ENCODE measurements around the gene LRMDA. TPM values are rescaled to one million over a fixed set of nuclear protein-coding genes. Genes with fewer than 3 reads are reported as not detected.
"Not testable (repeated sequence)": the region's sequence is repeated elsewhere in the genome, so short reads cannot be mapped to it uniquely, and the experiment has no call there.

The LRMDA gene
- total RNA-seq, 1 experiment from 2014 or later: 4.8 TPM

DNA sequence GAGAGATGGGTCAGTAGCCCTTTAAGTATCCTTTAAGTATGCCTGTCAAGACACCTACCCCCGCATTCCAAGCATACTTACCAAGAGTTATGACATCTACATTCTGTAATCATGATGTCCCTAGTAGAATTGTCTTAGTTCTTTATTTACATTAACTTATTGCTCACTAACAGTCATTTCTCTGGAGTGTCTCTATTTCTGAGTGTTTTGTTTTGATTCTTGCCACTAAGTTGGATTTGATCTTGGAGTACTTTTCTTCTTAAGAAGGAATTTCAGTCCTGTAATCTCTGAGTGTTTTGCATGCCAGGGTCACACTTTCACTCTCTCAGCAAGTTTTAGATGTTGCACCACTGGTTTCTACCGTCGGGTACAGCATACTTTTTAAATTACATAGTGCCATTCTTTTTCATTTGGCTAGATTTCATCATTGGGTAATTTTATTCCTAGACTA lies 1152.3 kb downstream of the LRMDA start:
- Histone ChIP-seq H3K36me3 (ENCODE audit: control insufficient read depth in 1 of 2, insufficient read depth in 2 of 2, low read length in 2 of 2) (no peaks in the 10 kb centered on the region), H3K9me2 (ENCODE audit: insufficient read depth) (no peaks in the 10 kb centered on the region), H3K79me2 (ENCODE audit: insufficient read depth, low read length) (no peaks in the 10 kb centered on the region), H2AFZ (ENCODE audit: low read depth, low read length, poor library complexity, severe bottlenecking) (no peak overlapping the region), H3K9ac (ENCODE audit: low read length) (no peak overlapping the region), H3K4me1 (ENCODE audit: control insufficient read depth in 1 of 2, insufficient read depth in 2 of 2, low read length in 2 of 2) (no peaks in the 10 kb centered on the region), H3K27me3 (ENCODE audit: insufficient read depth, low read length) (no peaks in the 10 kb centered on the region), H3K9me3 (ENCODE audit: control insufficient read depth in 1 of 2, insufficient read depth in 1 of 2, low read depth in 1 of 2, low read length in 2 of 2) (no peaks in the 10 kb centered on the region), H3K4me2 (ENCODE audit: low read length) (no peak overlapping the region), H3K27ac (ENCODE audit: low read depth, low read length) (no peak overlapping the region), H4K20me1 (ENCODE audit: insufficient read depth) (no peaks in the 10 kb centered on the region), H3K4me3 (replicated peaks in 1 of 2; ENCODE audit: low read depth in 1 of 2, low read length in 2 of 2) (no peak overlapping the region)
- ATAC-seq (no peak), DNase-seq (ENCODE audit: low read depth, low spot score) (no peak)
- intact Hi-C loops (cut with micrococcal nuclease): no loop called here
- POLR2A ChIA-PET: no interaction called here
- TF ChIP-seq EZH2 (IDR thresholded peaks at IDR 0.05) (no peak), SIN3A (IDR thresholded peaks at IDR 0.05; ENCODE audit: low read depth) (no peak), EGR1 (IDR thresholded peaks at IDR 0.05; ENCODE audit: low read depth) (no peak), POLR2AphosphoS5 (IDR thresholded peaks at IDR 0.05; ENCODE audit: low read depth, low read length) (no peak), ZFX (IDR thresholded peaks at IDR 0.05) (no peak), FOSL1 (IDR thresholded peaks at IDR 0.05; ENCODE audit: low read depth) (no peak), CBX3 (IDR thresholded peaks at IDR 0.05; ENCODE audit: low read depth) (no peak), YY1 (IDR thresholded peaks at IDR 0.05; ENCODE audit: extremely low read depth, insufficient replicate concordance, low read depth, low read length) (no peak), ZNF274 (IDR thresholded peaks at IDR 0.05; ENCODE audit: low read depth, low read length) (no peak), ELF1 (IDR thresholded peaks at IDR 0.05; ENCODE audit: borderline replicate concordance, low read depth) (no peak), RAD21 (IDR thresholded peaks at IDR 0.05; ENCODE audit: low read depth) (no peak)
- TF ChIP-seq, protein P1, sequence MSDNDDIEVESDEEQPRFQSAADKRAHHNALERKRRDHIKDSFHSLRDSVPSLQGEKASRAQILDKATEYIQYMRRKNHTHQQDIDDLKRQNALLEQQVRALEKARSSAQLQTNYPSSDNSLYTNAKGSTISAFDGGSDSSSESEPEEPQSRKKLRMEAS (IDR thresholded peaks at IDR 0.05): no peak
- TF ChIP-seq, protein P2, sequence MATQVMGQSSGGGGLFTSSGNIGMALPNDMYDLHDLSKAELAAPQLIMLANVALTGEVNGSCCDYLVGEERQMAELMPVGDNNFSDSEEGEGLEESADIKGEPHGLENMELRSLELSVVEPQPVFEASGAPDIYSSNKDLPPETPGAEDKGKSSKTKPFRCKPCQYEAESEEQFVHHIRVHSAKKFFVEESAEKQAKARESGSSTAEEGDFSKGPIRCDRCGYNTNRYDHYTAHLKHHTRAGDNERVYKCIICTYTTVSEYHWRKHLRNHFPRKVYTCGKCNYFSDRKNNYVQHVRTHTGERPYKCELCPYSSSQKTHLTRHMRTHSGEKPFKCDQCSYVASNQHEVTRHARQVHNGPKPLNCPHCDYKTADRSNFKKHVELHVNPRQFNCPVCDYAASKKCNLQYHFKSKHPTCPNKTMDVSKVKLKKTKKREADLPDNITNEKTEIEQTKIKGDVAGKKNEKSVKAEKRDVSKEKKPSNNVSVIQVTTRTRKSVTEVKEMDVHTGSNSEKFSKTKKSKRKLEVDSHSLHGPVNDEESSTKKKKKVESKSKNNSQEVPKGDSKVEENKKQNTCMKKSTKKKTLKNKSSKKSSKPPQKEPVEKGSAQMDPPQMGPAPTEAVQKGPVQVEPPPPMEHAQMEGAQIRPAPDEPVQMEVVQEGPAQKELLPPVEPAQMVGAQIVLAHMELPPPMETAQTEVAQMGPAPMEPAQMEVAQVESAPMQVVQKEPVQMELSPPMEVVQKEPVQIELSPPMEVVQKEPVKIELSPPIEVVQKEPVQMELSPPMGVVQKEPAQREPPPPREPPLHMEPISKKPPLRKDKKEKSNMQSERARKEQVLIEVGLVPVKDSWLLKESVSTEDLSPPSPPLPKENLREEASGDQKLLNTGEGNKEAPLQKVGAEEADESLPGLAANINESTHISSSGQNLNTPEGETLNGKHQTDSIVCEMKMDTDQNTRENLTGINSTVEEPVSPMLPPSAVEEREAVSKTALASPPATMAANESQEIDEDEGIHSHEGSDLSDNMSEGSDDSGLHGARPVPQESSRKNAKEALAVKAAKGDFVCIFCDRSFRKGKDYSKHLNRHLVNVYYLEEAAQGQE (IDR thresholded peaks at IDR 0.05; ENCODE audit: low read depth): no peak
- TF ChIP-seq, protein P3, sequence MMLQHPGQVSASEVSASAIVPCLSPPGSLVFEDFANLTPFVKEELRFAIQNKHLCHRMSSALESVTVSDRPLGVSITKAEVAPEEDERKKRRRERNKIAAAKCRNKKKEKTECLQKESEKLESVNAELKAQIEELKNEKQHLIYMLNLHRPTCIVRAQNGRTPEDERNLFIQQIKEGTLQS (IDR thresholded peaks at IDR 0.05): no peak
- BruUV-seq (replicated peaks): no TSS peak
- RAD21 ChIA-PET (ENCODE audit: low non-redundant PET in 1 of 2, low total read pairs in 2 of 2, uncharacterized antibody in 2 of 2, unreplicated experiment in 2 of 2): no interaction called here
- CTCF ChIA-PET: no interaction called here

DNA sequence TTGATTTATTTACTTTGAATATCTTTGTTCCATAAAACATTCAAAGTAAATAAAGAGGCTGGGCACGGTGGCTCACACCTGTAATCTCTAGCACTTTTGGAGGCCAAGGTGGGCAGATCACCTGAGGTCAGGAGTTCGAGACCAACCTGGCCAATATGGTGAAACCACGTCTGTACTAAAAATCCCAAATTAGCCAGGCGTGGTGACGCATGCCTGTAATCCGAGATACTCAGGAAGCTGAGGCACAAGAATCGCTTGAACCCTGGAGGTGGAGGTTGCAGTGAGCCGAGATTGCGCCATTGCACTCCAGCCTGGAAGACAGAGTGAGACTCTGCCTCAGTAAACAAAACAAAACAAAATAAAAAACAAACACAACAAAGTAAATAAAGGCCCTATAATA lies 1153.0 kb downstream of the LRMDA start:
- intact Hi-C loops (cut with micrococcal nuclease); H3K4me3 ChIP-seq (replicated peaks in 1 of 2; ENCODE audit: low read depth in 1 of 2, low read length in 2 of 2); H3K27ac ChIP-seq (ENCODE audit: low read depth, low read length); RAD21 ChIA-PET (ENCODE audit: low non-redundant PET in 1 of 2, low total read pairs in 2 of 2, uncharacterized antibody in 2 of 2, unreplicated experiment in 2 of 2); DNase-seq (ENCODE audit: low read depth, low spot score); H4K20me1 ChIP-seq (ENCODE audit: insufficient read depth); H3K9me3 ChIP-seq (ENCODE audit: control insufficient read depth in 1 of 2, insufficient read depth in 1 of 2, low read depth in 1 of 2, low read length in 2 of 2); H2AFZ ChIP-seq (ENCODE audit: low read depth, low read length, poor library complexity, severe bottlenecking); H3K9ac ChIP-seq (ENCODE audit: low read length); POLR2A ChIA-PET; ATAC-seq; H3K36me3 ChIP-seq (ENCODE audit: control insufficient read depth in 1 of 2, insufficient read depth in 2 of 2, low read length in 2 of 2); CTCF ChIA-PET; H3K4me2 ChIP-seq (ENCODE audit: low read length); BruUV-seq (replicated peaks); H3K27me3 ChIP-seq (ENCODE audit: insufficient read depth, low read length); H3K9me2 ChIP-seq (ENCODE audit: insufficient read depth); H3K4me1 ChIP-seq (ENCODE audit: control insufficient read depth in 1 of 2, insufficient read depth in 2 of 2, low read length in 2 of 2); H3K79me2 ChIP-seq (ENCODE audit: insufficient read depth, low read length): not testable (repeated sequence)

Data from HCT116 (cell line).